ENCODE results near the gene PTPRN2. TPM values are rescaled to one million over a fixed set of nuclear protein-coding genes. Genes with fewer than 3 reads are reported as not detected.
"Not testable (repeated sequence)": the region's sequence is repeated elsewhere in the genome, so short reads cannot be mapped to it uniquely, and the experiment has no call there.

Gene PTPRN2
- total RNA-seq, 1 experiment from 2014 or later, result 1.1 TPM

DNA sequence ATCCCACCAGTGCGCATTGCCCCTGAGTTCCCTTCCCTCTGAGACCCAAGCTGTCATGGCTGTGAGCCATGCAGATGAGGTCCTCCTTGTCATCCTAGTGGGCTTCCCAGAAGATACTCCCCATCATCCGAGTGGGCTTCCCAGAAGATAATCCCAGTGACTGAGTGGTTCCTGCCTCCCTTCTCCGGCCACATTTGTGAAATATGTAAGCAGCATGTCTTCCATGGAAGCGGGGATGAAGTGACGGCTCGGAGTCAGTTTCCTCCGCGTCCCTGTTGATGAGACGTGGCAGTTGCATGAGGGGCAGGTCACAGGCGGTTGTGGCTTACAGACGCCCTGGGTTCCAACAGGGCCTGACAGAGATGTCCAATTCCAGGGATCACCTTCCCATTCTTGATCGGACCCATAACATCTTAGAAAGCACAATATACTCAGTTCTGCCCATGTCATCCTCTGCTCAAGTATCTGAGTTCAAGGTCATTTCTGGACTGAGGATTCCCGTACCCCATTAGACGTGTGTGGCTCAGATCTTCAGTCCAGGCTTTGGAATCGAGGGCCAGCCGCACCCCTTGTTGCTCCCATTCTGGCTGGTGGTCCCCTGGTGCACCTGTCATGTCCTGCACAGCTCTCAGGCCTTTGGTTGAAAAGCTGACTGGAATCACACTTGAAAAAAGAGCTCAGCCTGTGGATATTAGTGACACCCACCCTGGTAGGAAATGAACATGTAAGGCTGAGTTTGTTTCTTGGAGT, 166.9 kb downstream of the PTPRN2 start:
- peaks cover 5% of the 10 kb centered on the region for H3K27me3 ChIP-seq (ENCODE audit: control insufficient read depth, insufficient read depth, low read length)
- ChIA-PET POLR2A (no interaction called here), CTCF (no interaction called here)
- ATAC-seq (no peak), DNase-seq (ENCODE audit: low read depth, low spot score) (no peak)
- no peaks in the 10 kb centered on the region for H3K4me1 ChIP-seq (ENCODE audit: control insufficient read depth, insufficient read depth, low read length)
- H3K9me3 ChIP-seq (ENCODE audit: control insufficient read depth, insufficient read depth, low read depth, low read length), result no peaks in the 10 kb centered on the region
- in situ Hi-C loops (cut with HindIII; ENCODE audit: low pct_unique_long_range_greater_than_20kb, low sequenced_read_pairs) (no loop called here), intact Hi-C loops (cut with micrococcal nuclease; ENCODE audit: unreplicated experiment) (no loop called here)
- no TSS peak for BruUV-seq (replicated peaks)
- TF ChIP-seq TCF7L2 (IDR thresholded peaks at IDR 0.05; ENCODE audit: low read depth, low read length), result no peak
- TF ChIP-seq, protein P1, sequence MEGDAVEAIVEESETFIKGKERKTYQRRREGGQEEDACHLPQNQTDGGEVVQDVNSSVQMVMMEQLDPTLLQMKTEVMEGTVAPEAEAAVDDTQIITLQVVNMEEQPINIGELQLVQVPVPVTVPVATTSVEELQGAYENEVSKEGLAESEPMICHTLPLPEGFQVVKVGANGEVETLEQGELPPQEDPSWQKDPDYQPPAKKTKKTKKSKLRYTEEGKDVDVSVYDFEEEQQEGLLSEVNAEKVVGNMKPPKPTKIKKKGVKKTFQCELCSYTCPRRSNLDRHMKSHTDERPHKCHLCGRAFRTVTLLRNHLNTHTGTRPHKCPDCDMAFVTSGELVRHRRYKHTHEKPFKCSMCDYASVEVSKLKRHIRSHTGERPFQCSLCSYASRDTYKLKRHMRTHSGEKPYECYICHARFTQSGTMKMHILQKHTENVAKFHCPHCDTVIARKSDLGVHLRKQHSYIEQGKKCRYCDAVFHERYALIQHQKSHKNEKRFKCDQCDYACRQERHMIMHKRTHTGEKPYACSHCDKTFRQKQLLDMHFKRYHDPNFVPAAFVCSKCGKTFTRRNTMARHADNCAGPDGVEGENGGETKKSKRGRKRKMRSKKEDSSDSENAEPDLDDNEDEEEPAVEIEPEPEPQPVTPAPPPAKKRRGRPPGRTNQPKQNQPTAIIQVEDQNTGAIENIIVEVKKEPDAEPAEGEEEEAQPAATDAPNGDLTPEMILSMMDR (IDR thresholded peaks at IDR 0.05), result no peak
- no peak for TF ChIP-seq POLR2AphosphoS5 (IDR thresholded peaks at IDR 0.05; ENCODE audit: low read depth, low read length)
- no peak for TF ChIP-seq SIN3A (IDR thresholded peaks at IDR 0.05; ENCODE audit: borderline replicate concordance, insufficient read depth, low read depth, low read length)
- TF ChIP-seq REST (IDR thresholded peaks at IDR 0.05; ENCODE audit: insufficient read depth in 1 of 2, low read depth in 2 of 2, low read length in 1 of 2), result no peak
- H3K27ac ChIP-seq (ENCODE audit: low read length), result no peak overlapping the region
- H3K36me3 ChIP-seq (ENCODE audit: control insufficient read depth, insufficient read depth, low read length), result no peaks in the 10 kb centered on the region
- H3K4me3 ChIP-seq (ENCODE audit: low read depth in 2 of 2, low read length in 2 of 2), result no peak overlapping the region

DNA sequence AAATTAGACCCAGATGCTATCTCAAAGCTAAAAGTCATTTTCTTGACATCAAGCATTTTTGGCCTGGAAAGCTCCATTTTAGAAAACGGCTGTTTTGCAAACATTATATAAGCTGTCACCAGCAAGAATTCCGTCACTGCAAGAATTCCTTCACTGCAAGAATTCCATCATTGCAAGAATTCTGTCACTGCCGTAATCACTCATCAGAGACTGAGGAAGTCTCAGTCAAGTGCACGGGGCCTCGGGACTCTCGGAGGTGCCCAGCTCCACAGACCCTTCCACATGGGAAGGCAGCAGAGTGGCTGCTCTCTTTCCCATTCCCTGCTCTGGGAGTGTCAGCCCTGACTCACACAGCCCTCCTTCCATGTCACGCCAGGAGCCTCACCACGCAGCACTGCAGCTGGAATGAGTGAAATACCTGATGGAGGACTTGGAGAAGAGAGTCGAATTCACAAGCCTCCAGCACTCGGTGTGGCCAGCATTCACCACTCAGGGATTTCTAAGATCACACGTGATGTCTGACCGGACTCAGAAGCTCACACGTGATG, 168.3 kb downstream of the PTPRN2 start:
- ChIA-PET CTCF (interaction anchor here (0.5 kb wide), 1 partner anchor 147 kb away, joined by 3 read pairs; no protein-coding TSS in a partner anchor), POLR2A (no interaction called here)
- no peaks in the 10 kb centered on the region for H3K36me3 ChIP-seq (ENCODE audit: control insufficient read depth, insufficient read depth, low read length)
- DNase-seq (ENCODE audit: low read depth, low spot score), result no peak
- TF ChIP-seq TCF7L2 (IDR thresholded peaks at IDR 0.05; ENCODE audit: low read depth, low read length) (no peak), SIN3A (IDR thresholded peaks at IDR 0.05; ENCODE audit: borderline replicate concordance, insufficient read depth, low read depth, low read length) (no peak), POLR2AphosphoS5 (IDR thresholded peaks at IDR 0.05; ENCODE audit: low read depth, low read length) (no peak), REST (IDR thresholded peaks at IDR 0.05; ENCODE audit: insufficient read depth in 1 of 2, low read depth in 2 of 2, low read length in 1 of 2) (no peak)
- TF ChIP-seq, protein P1 (IDR thresholded peaks at IDR 0.05), result no peak
- no TSS peak for BruUV-seq (replicated peaks)
- no peaks in the 10 kb centered on the region for H3K4me1 ChIP-seq (ENCODE audit: control insufficient read depth, insufficient read depth, low read length)
- no peak overlapping the region for H3K4me3 ChIP-seq (ENCODE audit: low read depth in 2 of 2, low read length in 2 of 2)
- H3K9me3 ChIP-seq (ENCODE audit: control insufficient read depth, insufficient read depth, low read depth, low read length), result no peaks in the 10 kb centered on the region
- intact Hi-C loops (cut with micrococcal nuclease; ENCODE audit: unreplicated experiment), result no loop called here
- in situ Hi-C loops (cut with HindIII; ENCODE audit: low pct_unique_long_range_greater_than_20kb, low sequenced_read_pairs), result no loop called here
- ATAC-seq, result no peak
- H3K27ac ChIP-seq (ENCODE audit: low read length), result no peak overlapping the region
- peaks cover 5% of the 10 kb centered on the region for H3K27me3 ChIP-seq (ENCODE audit: control insufficient read depth, insufficient read depth, low read length)

DNA sequence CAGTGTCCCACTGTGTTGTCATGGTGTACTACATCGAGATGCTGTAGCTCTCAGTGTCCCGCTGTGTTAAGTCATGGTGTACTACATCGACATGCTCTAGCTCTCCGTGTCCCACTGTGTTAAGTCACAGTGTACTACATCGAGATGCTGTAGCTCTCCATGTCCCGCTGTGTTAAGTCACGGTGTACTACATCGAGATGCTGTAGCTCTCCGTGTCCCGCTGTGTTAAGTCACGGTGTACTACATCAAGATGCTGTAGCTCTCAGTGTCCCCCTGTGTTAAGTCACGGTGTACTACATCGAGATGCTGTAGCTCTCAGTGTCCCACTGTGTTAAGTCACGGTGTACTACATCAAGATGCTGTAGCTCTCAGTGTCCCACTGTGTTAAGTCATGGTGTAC, 169.2 kb downstream of the PTPRN2 start:
- DNase-seq (ENCODE audit: low read depth, low spot score); H3K27me3 ChIP-seq (ENCODE audit: control insufficient read depth, insufficient read depth, low read length); H3K9me3 ChIP-seq (ENCODE audit: control insufficient read depth, insufficient read depth, low read depth, low read length); H3K27ac ChIP-seq (ENCODE audit: low read length); H3K4me3 ChIP-seq (ENCODE audit: low read depth in 2 of 2, low read length in 2 of 2); BruUV-seq (replicated peaks); CTCF ChIA-PET; POLR2A ChIA-PET; in situ Hi-C loops (cut with HindIII; ENCODE audit: low pct_unique_long_range_greater_than_20kb, low sequenced_read_pairs); ATAC-seq; H3K36me3 ChIP-seq (ENCODE audit: control insufficient read depth, insufficient read depth, low read length); H3K4me1 ChIP-seq (ENCODE audit: control insufficient read depth, insufficient read depth, low read length); intact Hi-C loops (cut with micrococcal nuclease; ENCODE audit: unreplicated experiment): not testable (repeated sequence)
